Measurements from ENCODE around the gene LYSMD1.
A peak's percentile ranks its signal among the peaks of the same experiment; 100 is the strongest.

Gene LYSMD1

GRCh38 chr1:151165738-151166504, at the start of gene LYSMD1, which contains the start of gene SCNM1 (continued):
- no peak for TF ChIP-seq YY2 (tag by site-specific recombination; IDR thresholded peaks at IDR 0.05)

- CTCF ChIA-PET = interaction anchor here (0.6 to 1.1 kb wide), 4 partner anchors 8 to 822 kb away, joined by 3 to 4 read pairs (median 3); no protein-coding TSS in a partner anchor
- POLR2A ChIA-PET = no interaction called here
These were observed 47.9 kb upstream of the LYSMD1 start for GRCh38 chr1:151213560-151213959.

GRCh38 chr1:151211972-151212705, 46.4 kb upstream of the LYSMD1 start:
- POLR2A ChIA-PET = interaction anchor here (0.6 to 1.6 kb wide), 5 partner anchors 12 to 204 kb away, joined by 3 to 7 read pairs (median 4); partner anchors contain the start of genes PRUNE1 and ZNF687
- Histone ChIP-seq H3K4me3 (ENCODE audit: low read depth, low read length) (no peak overlapping the region), H3K9me3 (ENCODE audit: control insufficient read depth, insufficient read depth, low read depth, low read length) (no peaks in the 10 kb centered on the region), H3K36me3 (ENCODE audit: control insufficient read depth in 2 of 2, insufficient read depth in 1 of 2, low read length in 2 of 2) (peaks cover 34 to 39% of the 10 kb centered on the region in 2 experiments; a peak in 2 of 3 replicates), H3K4me1 (ENCODE audit: control insufficient read depth, insufficient read depth, low read length) (peaks cover 4% of the 10 kb centered on the region), H3K27ac (ENCODE audit: extremely low read depth, low read depth, low read length) (0 out of 2 replicates have a peak overlapping the region, but pooled peaks have one; percentile 14)
- CTCF ChIA-PET = interaction anchor here (0.6 to 1.0 kb wide), 2 partner anchors 10 to 40 kb away, joined by 3 read pairs; no protein-coding TSS in a partner anchor
- no peak for TF ChIP-seq ZNF544 (tag by site-specific recombination; IDR thresholded peaks at IDR 0.05)
- no peak for TF ChIP-seq ZSCAN18 (tag by site-specific recombination; IDR thresholded peaks at IDR 0.05)
- no peak for TF ChIP-seq ZNF624 (tag by site-specific recombination; IDR thresholded peaks at IDR 0.05)
- TF ChIP-seq OSR2 (tag by site-specific recombination; IDR thresholded peaks at IDR 0.05) = peak; percentile 80
- TF ChIP-seq PRDM6 (tag by site-specific recombination; IDR thresholded peaks at IDR 0.05) = peak; percentile 35
- peak; percentile 60 for TF ChIP-seq PRDM1 (tag by site-specific recombination; IDR thresholded peaks at IDR 0.05)
- TF ChIP-seq SP7 (tag by site-specific recombination; IDR thresholded peaks at IDR 0.05) = peak; percentile 59
- no peak for TF ChIP-seq GFI1B (tag by site-specific recombination; IDR thresholded peaks at IDR 0.05)
- TF ChIP-seq WT1 (tag by site-specific recombination; IDR thresholded peaks at IDR 0.05) = peak; percentile 33; the same call in 1 of the 2 replicates
- TF ChIP-seq TRIM28 (IDR thresholded peaks at IDR 0.05; ENCODE audit: borderline replicate concordance, low read length) = no peak
- peak; percentile 64 for TF ChIP-seq GLIS1 (tag by site-specific recombination; IDR thresholded peaks at IDR 0.05)
- TF ChIP-seq KLF8 (tag by site-specific recombination; IDR thresholded peaks at IDR 0.05) = peak; percentile 54; the same call in 1 of the 2 replicates
- TF ChIP-seq ZNF629 (tag by site-specific recombination; IDR thresholded peaks at IDR 0.05) = 0 out of 2 replicates have a peak, but pooled peaks have one; percentile 16
- TF ChIP-seq ZEB2 (tag by site-specific recombination; IDR thresholded peaks at IDR 0.05) = 0 out of 2 replicates have a peak, but pooled peaks have one; percentile 22
- TF ChIP-seq ZNF843 (tag by site-specific recombination; IDR thresholded peaks at IDR 0.05) = peak; percentile 24; the same call in 1 of the 2 replicates
- TF ChIP-seq ZNF768 (tag by site-specific recombination; IDR thresholded peaks at IDR 0.05) = no peak

More at GRCh38 chr1:151213560-151213959, 47.9 kb upstream of the LYSMD1 start:
- Histone ChIP-seq H3K27ac (ENCODE audit: extremely low read depth, low read depth, low read length) (no peak overlapping the region), H3K4me3 (ENCODE audit: low read depth, low read length) (no peak overlapping the region), H3K9me3 (ENCODE audit: control insufficient read depth, insufficient read depth, low read depth, low read length) (no peaks in the 10 kb centered on the region), H3K36me3 (ENCODE audit: control insufficient read depth in 2 of 2, insufficient read depth in 1 of 2, low read length in 2 of 2) (peaks cover 26 to 34% of the 10 kb centered on the region in 2 experiments; a peak in 2 of 3 replicates), H3K4me1 (ENCODE audit: control insufficient read depth, insufficient read depth, low read length) (peaks cover 4% of the 10 kb centered on the region)
- no peak for TF ChIP-seq IKZF3 (tag by site-specific recombination; IDR thresholded peaks at IDR 0.05)
- peak; percentile 33; the same call in 1 of the 2 replicates for TF ChIP-seq PRDM6 (tag by site-specific recombination; IDR thresholded peaks at IDR 0.05)
- 0 out of 2 replicates have a peak, but pooled peaks have one; percentile 5 for TF ChIP-seq ZXDB (tag by site-specific recombination; IDR thresholded peaks at IDR 0.05)
- TF ChIP-seq ZNF692 (tag by site-specific recombination; IDR thresholded peaks at IDR 0.05) = no peak
- TF ChIP-seq EGR2 (tag by site-specific recombination; IDR thresholded peaks at IDR 0.05; ENCODE audit: low read depth) = peak; percentile 52; the same call in 1 of the 2 replicates
